NCI-H187 (cell line): ENCODE measurements around the gene PMM2.

Experiments used
- DNase-seq, 2 experiments: peaks; one replicate each; lab custom pipeline; 2025; lab: John Stamatoyannopoulos, UW

The PMM2 gene

DNA sequence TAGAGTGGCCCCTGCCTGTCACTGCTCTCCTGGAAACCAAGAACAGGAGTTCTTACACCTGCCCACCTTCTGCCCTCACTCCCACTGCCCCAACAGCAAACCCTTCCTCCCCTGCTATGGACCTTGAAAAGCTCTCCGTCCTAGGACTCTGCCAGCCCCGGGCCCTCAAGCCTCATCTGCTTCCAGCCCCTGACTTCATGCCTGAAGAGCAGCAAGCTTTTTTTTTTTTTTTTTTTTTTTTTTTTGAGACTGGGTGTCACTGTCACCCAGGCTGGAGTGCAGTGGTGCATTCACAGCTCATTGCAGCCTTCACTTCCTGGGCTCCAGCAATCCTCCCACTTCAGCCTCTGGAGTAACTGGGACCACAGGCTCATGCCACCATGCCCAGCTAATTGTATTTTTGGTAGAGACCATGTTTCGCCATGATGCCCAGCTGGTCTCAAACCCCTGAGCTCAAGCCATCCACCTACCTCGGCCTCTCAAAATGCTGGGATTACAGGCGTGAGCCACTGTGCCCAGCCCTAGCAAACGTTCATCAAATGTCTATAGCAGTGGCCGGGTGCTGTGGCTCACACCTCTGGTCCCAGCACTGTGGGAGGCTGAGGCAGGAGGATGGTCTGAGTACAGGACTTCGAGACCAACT lies 54.2 kb downstream of the PMM2 start:
- DNase-seq = no peak

DNA sequence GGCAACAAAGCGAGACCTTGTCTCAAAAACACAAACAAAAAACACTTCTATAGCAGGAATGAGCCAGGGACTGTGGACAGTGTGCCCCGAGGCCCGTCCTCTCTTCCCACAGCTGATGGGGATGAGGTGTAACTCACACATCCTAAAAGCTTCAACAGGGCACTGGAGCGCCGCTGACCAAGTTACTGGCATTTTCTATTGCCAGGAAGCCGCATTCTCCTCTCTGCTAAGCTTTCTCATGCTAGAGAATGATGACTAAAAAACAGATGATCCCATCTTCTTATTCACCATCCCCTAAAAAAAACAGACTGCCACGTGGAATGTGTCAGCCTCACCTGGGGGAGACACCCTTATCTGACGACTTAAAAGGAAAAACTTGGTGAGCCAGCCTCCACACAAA lies 54.9 kb downstream of the PMM2 start:
- DNase-seq = no peak

DNA sequence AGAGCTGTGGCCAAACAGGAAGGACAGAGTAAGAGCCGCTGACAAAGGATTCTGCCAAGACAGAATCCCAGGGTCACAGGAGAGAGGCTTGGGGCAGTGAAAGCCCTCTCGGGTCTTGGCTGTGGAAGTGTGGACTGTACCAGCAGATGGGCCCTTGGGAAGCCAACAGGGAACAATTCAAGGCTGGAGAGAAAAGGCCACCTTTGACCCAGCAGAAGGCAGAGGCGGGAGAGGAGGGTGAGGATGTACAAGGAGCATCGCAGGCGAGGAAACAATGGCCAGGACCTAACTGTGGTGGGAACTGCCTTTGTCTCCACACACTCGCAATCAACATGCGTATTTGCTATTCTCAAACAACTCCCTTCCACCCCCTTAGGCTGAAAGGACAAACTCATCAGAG lies 55.5 kb downstream of the PMM2 start:
- no peak for DNase-seq

DNA sequence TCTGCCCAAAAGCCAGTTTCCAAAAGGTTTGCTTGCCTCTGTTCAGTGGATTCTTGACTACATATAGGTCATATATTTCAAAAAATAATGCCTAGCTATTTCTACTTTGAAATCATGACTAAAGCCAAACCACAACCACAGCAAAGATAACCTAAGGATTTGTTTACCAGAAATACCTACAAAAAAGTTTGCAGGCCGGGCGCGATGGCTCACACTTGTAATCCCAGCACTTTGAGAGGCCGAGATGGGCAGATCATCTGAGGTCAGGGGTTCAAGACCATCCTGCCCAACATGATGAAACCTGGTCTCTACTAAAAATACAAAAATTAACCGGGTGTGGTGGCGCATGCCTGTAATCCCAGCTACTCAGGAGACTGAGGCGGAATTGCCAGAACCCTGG lies 56.0 kb downstream of the PMM2 start:
- no peak for DNase-seq

GRCh38 chr16:8854298-8854948 lies 56.8 kb downstream of the PMM2 start:
- DNase-seq = no peak

DNA sequence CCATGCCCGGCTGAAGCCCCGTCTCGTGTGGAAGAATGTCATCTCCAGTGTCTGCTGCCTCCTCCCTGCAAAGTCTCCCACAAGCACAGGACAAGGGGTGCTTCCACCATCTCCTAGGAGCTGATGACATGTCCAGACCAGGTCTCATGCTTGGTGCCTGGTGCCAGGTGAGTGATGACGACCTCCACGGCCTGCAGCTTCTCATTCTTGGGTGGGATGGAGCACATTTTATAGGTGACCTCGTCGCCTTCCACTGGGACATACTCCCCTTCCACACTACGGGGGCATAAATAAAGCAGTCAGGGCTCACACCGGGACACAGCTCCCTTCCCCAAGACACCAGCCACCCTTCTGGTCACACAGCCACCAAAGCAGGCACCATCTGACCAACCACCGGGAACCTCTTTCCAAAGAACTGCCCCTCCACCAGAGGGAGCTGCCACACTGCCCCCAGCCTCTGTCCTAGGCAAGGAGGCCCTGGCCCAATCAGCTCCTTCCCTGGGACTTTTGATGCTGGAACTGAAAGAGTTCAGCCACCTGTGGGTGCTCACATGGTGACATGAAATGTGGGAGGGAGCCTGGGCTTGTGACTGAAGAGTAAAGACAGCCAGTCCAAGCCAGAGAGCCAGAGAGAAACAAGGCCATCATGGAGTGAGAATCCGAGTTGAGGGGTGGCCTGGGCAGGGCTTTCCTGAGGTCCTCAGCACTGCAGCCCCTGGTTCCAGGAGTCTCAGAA lies 57.6 kb downstream of the PMM2 start:
- no peak for DNase-seq

GRCh38 chr16:8855972-8856371 lies 58.3 kb downstream of the PMM2 start:
- no peak for DNase-seq

- no peak for DNase-seq
These were observed 61.6 kb downstream of the PMM2 start for GRCh38 chr16:8858994-8859912.

DNA sequence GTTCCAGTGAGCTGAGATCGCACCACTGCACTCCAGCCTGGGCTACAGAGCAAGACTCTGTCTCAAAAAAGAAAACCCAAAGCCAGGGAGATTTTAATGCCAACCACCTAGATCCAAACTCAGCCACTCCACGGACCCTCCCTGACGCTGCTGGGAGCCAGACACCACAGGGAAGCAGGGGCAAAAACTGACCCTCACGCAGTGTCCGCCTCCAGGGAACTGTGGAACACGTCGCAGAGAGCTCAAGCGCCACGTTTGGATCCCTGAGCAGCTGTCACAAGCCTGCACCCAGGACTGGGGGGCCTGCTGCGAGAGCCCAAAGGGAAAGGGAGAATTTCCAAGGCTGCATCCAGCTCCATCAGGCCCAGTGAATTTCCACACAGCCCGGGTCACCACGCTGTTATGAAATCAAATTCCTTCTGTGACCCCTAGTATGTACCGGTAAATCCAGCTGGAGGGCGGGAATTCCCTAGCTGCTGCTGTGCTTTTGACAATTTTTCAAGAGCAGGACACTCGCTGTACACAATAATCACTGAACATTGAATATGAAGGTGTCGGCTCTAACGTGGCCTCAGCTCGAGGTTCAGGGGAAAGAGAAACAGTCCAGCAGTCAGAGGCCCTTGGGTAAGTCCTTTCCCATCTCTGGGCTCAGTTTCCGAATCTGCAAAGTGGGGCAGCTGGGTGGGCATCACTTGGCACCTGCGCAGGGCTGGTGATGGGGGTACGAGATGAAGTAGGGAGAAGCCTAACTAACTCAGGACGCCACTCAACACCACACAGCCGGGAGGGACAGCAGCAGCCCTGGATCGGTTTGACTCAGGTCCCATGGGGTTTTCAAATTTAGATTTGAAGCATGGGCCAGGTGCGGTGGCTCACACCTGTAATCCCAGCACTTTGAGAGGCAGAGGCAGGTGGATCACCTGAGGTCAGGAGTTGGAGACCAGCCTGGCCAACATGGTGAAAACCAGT lies 62.6 kb downstream of the PMM2 start:
- DNase-seq = no peak

- no peak for DNase-seq
These were observed 64.1 kb downstream of the PMM2 start for GRCh38 chr16:8861563-8862308.

- DNase-seq = no peak
These were observed 64.9 kb downstream of the PMM2 start for GRCh38 chr16:8862309-8863130.

DNA sequence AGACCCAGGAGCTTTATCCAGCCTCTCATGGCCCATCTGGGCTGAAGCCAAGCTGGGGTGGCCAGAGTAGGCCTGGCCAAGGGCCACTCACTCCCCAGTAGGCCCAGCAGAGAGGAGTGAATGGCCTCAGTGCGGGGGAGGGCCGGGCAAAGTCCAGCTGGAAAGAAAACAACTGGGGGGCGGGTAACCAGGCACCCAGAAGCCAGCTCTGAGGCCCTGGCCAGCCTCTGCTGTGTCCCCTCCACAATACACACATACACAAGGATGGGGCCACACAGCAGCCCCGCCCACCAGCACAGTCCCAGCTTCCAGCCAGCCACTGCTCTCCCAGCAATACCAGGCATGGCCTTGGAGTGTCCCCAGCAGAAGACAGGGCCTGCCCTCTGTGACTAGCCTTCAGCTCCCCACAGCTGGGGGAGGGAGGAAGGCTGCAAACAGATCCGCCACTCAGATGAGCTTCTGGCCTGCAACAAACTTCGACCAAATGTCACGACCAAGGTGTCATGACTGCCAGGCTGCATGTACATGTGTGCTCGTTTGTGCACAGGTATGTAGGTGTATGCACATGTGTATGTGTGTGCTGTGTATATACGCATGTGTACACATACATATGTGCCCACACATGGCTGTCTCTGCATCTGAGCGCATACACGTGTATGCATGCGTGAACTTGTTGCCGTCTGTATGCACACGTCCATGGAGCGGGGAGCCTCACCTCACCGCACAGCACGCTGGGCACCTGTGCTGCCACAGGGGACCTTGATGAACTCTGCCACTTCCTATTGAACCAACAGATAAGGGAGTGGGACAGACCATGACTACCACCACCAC lies 66.2 kb downstream of the PMM2 start:
- DNase-seq = no peak

- DNase-seq = no peak
These were observed 67.0 kb downstream of the PMM2 start for GRCh38 chr16:8864480-8865110.

DNA sequence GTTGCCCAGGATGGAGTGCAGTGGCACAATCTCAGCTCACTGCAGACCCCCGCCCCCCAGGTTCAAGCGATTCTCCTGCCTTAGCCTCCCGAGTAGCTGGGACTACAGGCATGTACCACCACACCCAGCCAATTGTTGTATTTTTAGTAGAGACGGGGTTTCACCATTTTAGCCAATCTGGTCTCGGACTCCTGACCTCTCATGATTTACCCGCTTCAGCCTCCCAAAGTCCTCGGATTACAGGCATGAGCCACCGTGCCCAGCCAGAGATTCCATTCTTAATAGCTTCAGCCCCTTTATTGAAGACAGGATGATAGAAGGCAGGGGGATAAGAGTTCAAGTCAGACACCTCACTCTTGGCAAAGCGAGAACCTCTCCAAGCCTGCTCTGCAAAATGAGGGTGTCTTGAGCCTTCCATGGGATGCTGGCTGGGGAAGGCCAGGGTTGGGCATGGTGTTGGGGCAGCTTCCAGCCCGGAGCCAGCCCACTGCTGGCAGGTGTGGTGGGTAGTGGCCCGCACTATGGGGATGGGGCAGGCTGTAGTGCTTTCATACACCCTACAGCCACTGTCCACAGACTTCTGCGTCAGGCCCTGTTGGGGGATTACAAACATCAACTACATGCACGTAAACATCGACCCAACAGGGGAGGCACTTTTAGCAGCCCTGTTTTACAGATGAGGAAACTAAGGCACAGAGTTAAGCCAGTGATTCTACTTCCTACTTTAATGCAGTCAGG lies 67.7 kb downstream of the PMM2 start:
- DNase-seq = no peak

- no peak for DNase-seq
These were observed 68.7 kb downstream of the PMM2 start for GRCh38 chr16:8866118-8866883.

DNA sequence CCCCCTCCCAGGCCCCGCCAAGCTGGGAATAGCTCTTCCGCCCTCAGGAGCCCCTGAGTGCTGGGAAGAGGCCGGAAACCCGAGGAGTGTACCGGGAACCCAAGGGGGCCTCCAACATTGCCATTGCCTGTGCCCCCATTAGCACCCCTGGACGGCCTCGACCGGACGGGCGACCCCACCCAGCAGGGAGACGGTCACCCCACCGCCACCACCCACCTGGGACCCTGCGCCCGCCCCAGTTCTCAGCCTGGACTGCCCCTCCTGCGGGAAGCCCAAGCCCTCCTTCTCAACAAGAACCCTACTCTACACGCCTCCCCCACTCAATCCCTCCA lies 69.2 kb downstream of the PMM2 start:
- DNase-seq = no peak
